ENCODE results near the gene BMPER. TPM values are rescaled to one million over a fixed set of nuclear protein-coding genes. Genes with fewer than 3 reads are reported as not detected.
A peak's percentile ranks its signal among the peaks of the same experiment; 100 is the strongest.

BMPER gene
- total RNA-seq, 4 donors from 2014 or later, result 3.1 to 33.3 (median 8.0) TPM

DNA sequence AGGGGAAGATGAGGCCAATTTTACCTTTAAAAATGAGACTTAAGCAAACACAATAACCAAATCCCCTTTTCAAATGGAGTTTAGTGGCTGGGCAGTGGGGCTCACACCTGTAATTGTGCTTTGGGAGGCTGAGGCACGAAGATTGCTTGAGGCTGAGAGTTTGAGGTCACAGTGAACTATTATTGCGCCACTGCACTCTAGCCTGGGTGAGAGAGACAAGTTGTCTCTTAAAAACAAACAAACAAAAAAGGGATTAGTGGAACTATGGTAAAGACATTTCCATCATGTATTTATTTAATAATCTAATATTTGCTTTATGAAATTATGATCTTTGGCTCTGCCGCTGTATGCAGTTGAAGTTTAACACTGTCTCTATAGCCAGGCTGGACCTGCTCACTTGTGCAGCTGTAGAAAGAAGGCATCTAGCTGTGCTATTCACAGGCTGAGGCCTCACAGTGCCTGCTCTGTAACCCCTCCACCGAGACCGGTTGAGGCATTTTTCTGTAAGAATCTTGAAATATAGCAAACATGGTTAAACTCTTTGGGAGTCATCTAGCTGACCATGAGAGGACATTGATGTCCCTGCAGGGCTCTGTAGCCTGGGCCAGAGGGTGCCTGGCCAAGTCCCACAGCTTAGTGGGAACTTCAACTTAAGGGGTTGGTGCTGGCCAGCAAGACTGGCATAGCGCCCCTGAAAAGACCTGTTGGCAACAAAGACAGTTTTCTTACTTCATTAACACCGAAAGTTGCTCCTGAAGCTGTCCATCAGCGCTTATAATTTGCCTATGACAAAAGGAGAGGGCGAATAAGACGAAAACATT, 131.8 kb downstream of the BMPER start:
- DNase-seq (ENCODE audit: low spot score in 2 of 2), result no peak
- 78 to 82% methylated on average over 10 of the region's 10 CpGs for WGBS, 2 donors
- Histone ChIP-seq H3K27ac (peak overlapping the region in 1 of 4 donors; percentile 54), H3K9me3 (no peaks in the 10 kb centered on the region), H3K27me3 (no peaks in the 10 kb centered on the region), H3K4me1 (peaks cover 0 to 25% (median 2%) of the 10 kb centered on the region in 4 donors), H3K36me3 (no peaks in the 10 kb centered on the region), H3K4me3 (no peak overlapping the region)
- TF ChIP-seq POLR2A (IDR thresholded peaks at IDR 0.05) (no peak), EP300 (IDR thresholded peaks at IDR 0.05) (no peak)
- TF ChIP-seq, protein P1, sequence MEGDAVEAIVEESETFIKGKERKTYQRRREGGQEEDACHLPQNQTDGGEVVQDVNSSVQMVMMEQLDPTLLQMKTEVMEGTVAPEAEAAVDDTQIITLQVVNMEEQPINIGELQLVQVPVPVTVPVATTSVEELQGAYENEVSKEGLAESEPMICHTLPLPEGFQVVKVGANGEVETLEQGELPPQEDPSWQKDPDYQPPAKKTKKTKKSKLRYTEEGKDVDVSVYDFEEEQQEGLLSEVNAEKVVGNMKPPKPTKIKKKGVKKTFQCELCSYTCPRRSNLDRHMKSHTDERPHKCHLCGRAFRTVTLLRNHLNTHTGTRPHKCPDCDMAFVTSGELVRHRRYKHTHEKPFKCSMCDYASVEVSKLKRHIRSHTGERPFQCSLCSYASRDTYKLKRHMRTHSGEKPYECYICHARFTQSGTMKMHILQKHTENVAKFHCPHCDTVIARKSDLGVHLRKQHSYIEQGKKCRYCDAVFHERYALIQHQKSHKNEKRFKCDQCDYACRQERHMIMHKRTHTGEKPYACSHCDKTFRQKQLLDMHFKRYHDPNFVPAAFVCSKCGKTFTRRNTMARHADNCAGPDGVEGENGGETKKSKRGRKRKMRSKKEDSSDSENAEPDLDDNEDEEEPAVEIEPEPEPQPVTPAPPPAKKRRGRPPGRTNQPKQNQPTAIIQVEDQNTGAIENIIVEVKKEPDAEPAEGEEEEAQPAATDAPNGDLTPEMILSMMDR (IDR thresholded peaks at IDR 0.05), result no peak

DNA sequence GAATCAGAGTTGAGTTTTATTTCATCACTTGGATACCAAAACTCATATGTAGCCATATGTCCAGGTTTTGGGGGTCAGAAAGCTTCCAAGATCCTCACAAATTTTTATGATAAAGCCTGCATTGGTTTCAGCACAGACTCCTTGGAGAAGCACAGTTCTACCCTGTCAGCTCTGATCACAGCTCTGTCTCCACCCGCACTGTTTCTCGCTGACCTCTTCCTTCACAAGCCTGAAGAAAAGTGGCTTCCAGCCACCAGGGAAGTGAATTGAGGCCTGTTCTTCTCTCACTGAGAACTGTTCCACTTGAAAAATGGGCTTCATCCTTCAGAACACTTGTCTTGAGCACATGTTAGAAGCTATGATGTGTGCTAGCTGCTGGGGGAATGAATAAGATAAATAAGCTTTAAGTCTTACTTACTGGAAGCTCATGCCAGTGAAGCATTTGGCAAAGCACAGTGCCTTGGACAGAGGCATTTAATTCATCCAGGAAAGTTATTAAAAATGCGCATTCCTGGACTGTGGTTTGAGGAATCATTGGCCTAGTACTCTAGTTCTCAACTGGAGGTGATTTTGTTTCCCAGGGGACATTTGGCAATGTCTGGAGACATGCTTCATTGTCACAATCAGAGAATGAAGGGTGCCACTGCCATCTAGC, 133.6 kb downstream of the BMPER start:
- peaks cover 0 to 34% (median 6%) of the 10 kb centered on the region in 4 donors for H3K4me1 ChIP-seq
- no peak for DNase-seq (ENCODE audit: low spot score in 2 of 2)
- no peak overlapping the region for H3K27ac ChIP-seq
- no peaks in the 10 kb centered on the region for H3K9me3 ChIP-seq
- 58 to 77% methylated on average over 3 of the region's 3 CpGs for whole genome bisulfite sequencing, 2 donors
- H3K27me3 ChIP-seq, result no peaks in the 10 kb centered on the region
- no peak overlapping the region for H3K4me3 ChIP-seq
- no peaks in the 10 kb centered on the region for H3K36me3 ChIP-seq
- TF ChIP-seq, protein P1 (IDR thresholded peaks at IDR 0.05), result no peak
- TF ChIP-seq EP300 (IDR thresholded peaks at IDR 0.05) (no peak), POLR2A (IDR thresholded peaks at IDR 0.05) (no peak)

DNA sequence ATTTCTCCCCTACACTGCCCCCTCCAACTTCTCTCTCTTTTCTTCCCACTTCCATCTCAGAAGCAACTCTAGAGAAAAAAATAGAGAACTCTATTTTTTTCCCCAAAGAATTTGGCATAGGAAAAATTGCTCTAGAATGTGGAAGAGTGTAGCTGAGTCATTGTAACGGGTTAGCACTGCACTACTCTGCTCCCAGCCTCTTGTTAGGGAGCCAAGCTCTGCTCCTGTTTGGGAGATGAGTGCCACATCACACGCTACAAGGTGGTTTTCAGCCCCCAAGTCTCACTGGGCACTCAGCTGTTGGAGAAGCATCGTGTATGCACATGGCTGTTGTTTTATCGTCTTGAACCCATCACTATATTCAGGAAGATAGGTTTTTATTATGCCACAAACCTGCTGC, 136.4 kb downstream of the BMPER start:
- no peaks in the 10 kb centered on the region for H3K9me3 ChIP-seq
- TF ChIP-seq, protein P1 (IDR thresholded peaks at IDR 0.05), result no peak
- no peak for TF ChIP-seq EP300 (IDR thresholded peaks at IDR 0.05)
- TF ChIP-seq POLR2A (IDR thresholded peaks at IDR 0.05), result no peak
- 83 to 87% methylated on average over 4 of the region's 4 CpGs for WGBS, 2 donors
- no peaks in the 10 kb centered on the region for H3K36me3 ChIP-seq
- H3K4me1 ChIP-seq, result peaks cover 0 to 38% (median 9%) of the 10 kb centered on the region in 4 donors
- no peak for DNase-seq (ENCODE audit: low spot score in 2 of 2)
- H3K4me3 ChIP-seq, result no peak overlapping the region
- H3K27me3 ChIP-seq, result no peaks in the 10 kb centered on the region
- no peak overlapping the region for H3K27ac ChIP-seq

DNA sequence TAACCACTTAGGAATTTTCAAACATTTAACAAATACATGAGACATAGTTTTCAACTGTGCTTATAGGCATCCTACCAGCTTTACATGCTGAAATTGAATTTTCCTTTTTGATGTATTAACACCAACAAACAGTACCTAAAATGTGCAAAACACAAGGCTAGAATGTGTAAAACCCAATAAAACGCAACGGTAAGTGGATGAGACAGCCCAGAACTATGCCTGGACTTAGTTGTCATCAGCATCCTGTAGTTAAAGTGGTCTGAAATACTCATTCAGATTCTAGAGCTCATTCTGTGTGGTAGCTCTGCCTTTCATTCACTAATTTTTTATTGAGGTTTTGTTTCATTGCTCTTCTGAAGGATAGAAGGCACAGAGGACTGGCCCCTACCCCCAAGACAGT, 137.1 kb downstream of the BMPER start:
- H3K27ac ChIP-seq, result no peak overlapping the region
- no peaks in the 10 kb centered on the region for H3K9me3 ChIP-seq
- no peak overlapping the region for H3K4me3 ChIP-seq
- TF ChIP-seq, protein P1 (IDR thresholded peaks at IDR 0.05), result no peak
- TF ChIP-seq POLR2A (IDR thresholded peaks at IDR 0.05) (no peak), EP300 (IDR thresholded peaks at IDR 0.05) (no peak)
- no peaks in the 10 kb centered on the region for H3K36me3 ChIP-seq
- WGBS, 2 donors, result 91 to 92% methylated on average over 2 of the region's 2 CpGs
- peaks cover 0 to 32% (median 9%) of the 10 kb centered on the region in 4 donors for H3K4me1 ChIP-seq
- DNase-seq (ENCODE audit: low spot score in 2 of 2), result no peak
- H3K27me3 ChIP-seq, result no peaks in the 10 kb centered on the region

Measured in tibial nerve (tissue), 4 donors.